ENCODE measurements around the gene ERMARD. TPM values are rescaled to one million over a fixed set of nuclear protein-coding genes. Genes with fewer than 3 reads are reported as not detected.
A peak's percentile ranks its signal among the peaks of the same experiment; 100 is the strongest.

ERMARD gene
- total RNA-seq (2014; rRNA removed; shearing (Covaris generic)) (15.6 and 22.3 TPM in 2 replicates), polyA plus RNA-seq (2016; fragmentation: Nextera tagmentation; extraction: Ambion mirVana) (18.3 and 22.0 TPM in 2 replicates)

DNA sequence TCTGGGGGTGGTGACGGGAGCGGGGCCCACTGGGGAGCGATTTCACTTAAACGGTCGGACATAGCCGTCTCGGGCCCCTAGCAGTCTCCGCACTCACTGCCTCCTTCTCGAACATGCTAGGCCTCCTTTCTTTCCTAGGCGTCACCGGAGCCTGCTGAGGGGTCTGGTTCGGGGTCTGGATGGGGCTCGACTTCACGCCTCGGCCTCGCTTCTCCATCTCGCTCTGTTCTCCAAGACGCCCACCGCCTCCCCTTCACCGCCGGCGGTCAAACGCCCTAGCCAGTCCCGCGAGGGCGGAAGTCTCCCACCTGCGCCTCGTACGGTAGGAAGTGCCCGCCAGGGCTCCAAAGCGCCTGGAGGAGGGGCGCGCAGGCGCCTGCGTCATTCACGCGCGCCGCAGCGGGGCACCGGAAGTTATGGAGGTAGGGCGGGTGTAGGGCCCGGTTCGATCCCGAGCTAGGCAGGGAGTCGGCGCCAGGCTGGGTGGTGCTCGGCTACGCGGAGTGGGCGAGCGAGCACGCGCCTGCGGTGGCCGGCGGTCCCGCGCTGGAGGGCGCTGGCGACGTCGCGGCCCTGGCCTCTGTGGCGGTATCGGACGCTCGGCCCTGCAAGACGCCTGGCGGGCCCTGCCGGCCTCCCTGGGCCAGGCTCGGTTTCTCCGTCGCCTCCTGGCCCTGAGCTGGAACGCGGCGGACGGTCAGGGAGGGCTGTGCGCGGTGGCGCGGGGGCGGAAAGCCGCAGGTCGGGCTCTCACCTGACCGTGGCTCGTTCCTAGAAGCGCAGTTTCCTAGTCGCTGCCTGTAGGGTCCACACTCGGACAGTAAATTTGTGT, at the start of gene ERMARD, which contains the start of gene DYNLT2:
Gene ERMARD (plus strand): TSS at position 381 of the 832 bp plus-strand sequence. CDS start 36 bp downstream, at position 417.
Gene DYNLT2 (minus strand): TSS at position 331 of the 832 bp plus-strand sequence. CDS start 114 bp downstream, at position 217.
- no peaks in the 10 kb centered on the region for H3K9me2 ChIP-seq (ENCODE audit: insufficient read depth)
- 0 out of 2 replicates have a peak, but pooled peaks cover 4% of the 10 kb centered on the region for H3F3A ChIP-seq (ENCODE audit: insufficient read depth)
- peaks cover 31% of the 10 kb centered on the region for H3K79me2 ChIP-seq (ENCODE audit: insufficient read depth)
- H3K9me3 ChIP-seq (ENCODE audit: low read depth), result no peaks in the 10 kb centered on the region
- TF ChIP-seq EZH2 (IDR thresholded peaks at IDR 0.05; ENCODE audit: insufficient read depth, poor library complexity, severe bottlenecking), result no peak
- TF ChIP-seq EZH2phosphoT487 (IDR thresholded peaks at IDR 0.05; ENCODE audit: insufficient read depth, low read depth), result no peak
- in situ Hi-C loops (cut with MboI), result no loop called here
- peak within 1 kb of the TSS; percentile 92 for H3K27ac ChIP-seq
- H3K4me3 ChIP-seq, result peak within 1 kb of the TSS; percentile 86
- peak within 1 kb of the TSS; percentile 97 for H3K4me2 ChIP-seq (ENCODE audit: unreplicated experiment)
- peak within 1 kb of the TSS; percentile 97 for H3K9ac ChIP-seq
- H3K27me3 ChIP-seq (replicated peaks; ENCODE audit: insufficient read depth), result no peaks in the 10 kb centered on the region
- H3K36me3 ChIP-seq (ENCODE audit: low read depth), result 0 out of 2 replicates have a peak, but pooled peaks cover 4% of the 10 kb centered on the region
- peak within 1 kb of the TSS; percentile 88 for H2AFZ ChIP-seq
- H3K4me1 ChIP-seq (ENCODE audit: insufficient read depth), result peaks cover 17% of the 10 kb centered on the region
- peak; percentile 97 for DNase-seq
- no peaks in the 10 kb centered on the region for H4K20me1 ChIP-seq (ENCODE audit: insufficient read depth)
- 1% methylated on average over 76 to 87 of the region's 90 CpGs for WGBS, 2 experiments (ENCODE audit: low coverage in 1 of 2, low lambda C conversion rate in 2 of 2, missing lambda C conversion rate in 2 of 2)

DNA sequence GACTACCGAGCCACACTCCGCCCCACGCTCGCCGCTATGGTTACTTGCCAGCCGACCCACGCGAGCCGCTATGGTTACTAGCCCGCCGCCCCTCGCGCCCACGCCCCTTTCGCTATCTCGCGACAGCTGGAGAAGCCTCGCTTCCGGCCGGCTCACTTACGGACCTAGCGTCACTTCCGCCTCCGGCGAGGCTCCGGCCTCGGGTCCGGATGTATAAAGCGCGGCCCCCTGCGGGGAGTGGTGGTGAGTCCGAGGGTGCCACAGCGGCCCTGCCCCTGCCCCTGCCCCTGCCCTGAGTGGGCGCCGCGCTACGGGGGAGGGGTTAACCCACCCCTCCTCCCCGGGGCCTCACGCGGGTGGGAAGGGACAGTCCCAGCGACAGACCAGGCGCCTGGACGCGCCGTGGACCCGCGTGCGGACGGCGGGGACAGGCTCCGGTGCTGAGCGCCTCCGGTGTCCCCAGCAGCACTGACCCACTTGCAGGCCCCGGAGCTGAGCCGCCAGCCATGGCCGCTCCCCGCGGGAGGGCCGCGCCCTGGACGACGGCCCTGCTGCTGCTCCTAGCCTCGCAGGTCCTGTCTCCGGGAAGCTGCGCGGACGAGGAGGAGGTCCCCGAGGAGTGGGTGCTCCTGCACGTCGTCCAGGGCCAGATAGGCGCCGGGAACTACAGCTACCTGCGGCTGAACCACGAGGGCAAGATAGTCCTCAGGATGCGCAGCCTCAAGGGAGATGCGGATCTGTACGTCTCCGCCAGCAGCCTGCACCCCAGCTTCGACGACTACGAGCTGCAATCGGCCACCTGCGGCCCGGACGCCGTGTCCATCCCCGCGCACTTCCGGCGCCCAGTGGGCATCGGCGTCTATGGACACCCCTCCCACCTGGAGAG, 49.2 kb upstream of the ERMARD start, which contains the start of the genes C6orf120 and WDR27:
Gene C6orf120 (plus strand): TSS at position 173 of the 886 bp plus-strand sequence. CDS start 334 bp downstream, at position 507.
Gene WDR27 (minus strand): TSS at position 76 of the 886 bp plus-strand sequence. CDS start 13,024 bp downstream, outside the sequence.
- H3K4me3 ChIP-seq, result peak within 1 kb of the TSS; percentile 93
- H3K27ac ChIP-seq, result peak within 1 kb of the TSS; percentile 84
- no peaks in the 10 kb centered on the region for H3K27me3 ChIP-seq (replicated peaks; ENCODE audit: insufficient read depth)
- H3K4me2 ChIP-seq (ENCODE audit: unreplicated experiment), result peak within 1 kb of the TSS; percentile 97
- DNase-seq, result peak; percentile 100
- H3K79me2 ChIP-seq (ENCODE audit: insufficient read depth), result peaks cover 75% of the 10 kb centered on the region
- in situ Hi-C loops (cut with MboI), result no loop called here
- H3K9me2 ChIP-seq (ENCODE audit: insufficient read depth), result no peaks in the 10 kb centered on the region
- no peaks in the 10 kb centered on the region for H3K9me3 ChIP-seq (ENCODE audit: low read depth)
- peak within 1 kb of the TSS; percentile 96 for H2AFZ ChIP-seq
- H3F3A ChIP-seq (ENCODE audit: insufficient read depth), result peaks cover 37% of the 10 kb centered on the region; the same call in 1 of the 2 replicates
- H3K36me3 ChIP-seq (ENCODE audit: low read depth), result peaks cover 15% of the 10 kb centered on the region; the same call in 1 of the 2 replicates
- peaks cover 6% of the 10 kb centered on the region; the same call in 1 of the 2 replicates for H4K20me1 ChIP-seq (ENCODE audit: insufficient read depth)
- 0 to 2% methylated on average over 83 to 84 of the region's 92 CpGs for WGBS, 2 experiments (ENCODE audit: low coverage in 1 of 2, low lambda C conversion rate in 2 of 2, missing lambda C conversion rate in 2 of 2)
- H3K9ac ChIP-seq, result peak within 1 kb of the TSS; percentile 96
- no peak for TF ChIP-seq EZH2 (IDR thresholded peaks at IDR 0.05; ENCODE audit: insufficient read depth, poor library complexity, severe bottlenecking)
- TF ChIP-seq EZH2phosphoT487 (IDR thresholded peaks at IDR 0.05; ENCODE audit: insufficient read depth, low read depth), result no peak
- H3K4me1 ChIP-seq (ENCODE audit: insufficient read depth), result peaks cover 35% of the 10 kb centered on the region

DNA sequence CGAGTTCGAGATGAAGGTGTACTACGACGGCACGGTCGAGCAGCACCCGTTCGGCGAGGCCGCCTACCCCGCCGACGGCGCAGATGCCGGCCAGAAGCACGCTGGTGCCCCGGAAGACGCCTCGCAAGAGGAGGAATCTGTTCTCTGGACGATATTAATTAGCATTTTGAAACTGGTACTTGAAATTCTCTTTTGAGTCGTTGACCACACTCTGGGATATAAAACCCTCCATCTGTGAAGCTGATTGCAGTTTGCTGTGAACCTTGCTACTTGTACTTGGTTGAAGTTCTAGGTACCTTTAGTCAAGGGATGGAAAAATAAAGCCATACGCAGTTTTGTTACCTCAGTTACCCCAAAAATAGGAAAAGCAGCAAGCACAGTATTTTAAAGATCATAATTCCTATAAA, 48.6 kb upstream of the ERMARD start:
- Histone ChIP-seq H2AFZ (peak overlapping the region; percentile 96), H3K4me3 (peak overlapping the region; percentile 93), H3K4me2 (ENCODE audit: unreplicated experiment) (peak overlapping the region; percentile 97), H3K36me3 (ENCODE audit: low read depth) (peaks cover 15% of the 10 kb centered on the region; the same call in 1 of the 2 replicates), H3K27ac (peak overlapping the region; percentile 84), H3K9ac (peak overlapping the region; percentile 96), H3K9me2 (ENCODE audit: insufficient read depth) (no peaks in the 10 kb centered on the region), H3K27me3 (replicated peaks; ENCODE audit: insufficient read depth) (no peaks in the 10 kb centered on the region), H4K20me1 (ENCODE audit: insufficient read depth) (peaks cover 6% of the 10 kb centered on the region; the same call in 1 of the 2 replicates), H3F3A (ENCODE audit: insufficient read depth) (peaks cover 44% of the 10 kb centered on the region; the same call in 1 of the 2 replicates), H3K79me2 (ENCODE audit: insufficient read depth) (peaks cover 70% of the 10 kb centered on the region), H3K9me3 (ENCODE audit: low read depth) (no peaks in the 10 kb centered on the region), H3K4me1 (ENCODE audit: insufficient read depth) (peaks cover 35% of the 10 kb centered on the region)
- TF ChIP-seq EZH2phosphoT487 (IDR thresholded peaks at IDR 0.05; ENCODE audit: insufficient read depth, low read depth) (no peak), EZH2 (IDR thresholded peaks at IDR 0.05; ENCODE audit: insufficient read depth, poor library complexity, severe bottlenecking) (no peak)
- in situ Hi-C loops (cut with MboI), result no loop called here
- peak; percentile 53 for DNase-seq
- 1 to 2% methylated on average over 22 of the region's 22 CpGs for WGBS, 2 experiments (ENCODE audit: low coverage in 1 of 2, low lambda C conversion rate in 2 of 2, missing lambda C conversion rate in 2 of 2)
